HG02885 (cell line): Measurements from ENCODE around the gene SYNM.

Source experiments
- ATAC-seq: cut with Tn5 transposase; IDR thresholded peaks from one replicate; pipeline ENCODE4 v1.9.1; 2021; ENCODE audit warnings: mild to moderate bottlenecking; ENCODE audit not compliant: unreplicated experiment, poor library complexity

SYNM gene

GRCh38 chr15:99164119-99164518 lies 59.2 kb downstream of the SYNM start:
- no peak for ATAC-seq

DNA sequence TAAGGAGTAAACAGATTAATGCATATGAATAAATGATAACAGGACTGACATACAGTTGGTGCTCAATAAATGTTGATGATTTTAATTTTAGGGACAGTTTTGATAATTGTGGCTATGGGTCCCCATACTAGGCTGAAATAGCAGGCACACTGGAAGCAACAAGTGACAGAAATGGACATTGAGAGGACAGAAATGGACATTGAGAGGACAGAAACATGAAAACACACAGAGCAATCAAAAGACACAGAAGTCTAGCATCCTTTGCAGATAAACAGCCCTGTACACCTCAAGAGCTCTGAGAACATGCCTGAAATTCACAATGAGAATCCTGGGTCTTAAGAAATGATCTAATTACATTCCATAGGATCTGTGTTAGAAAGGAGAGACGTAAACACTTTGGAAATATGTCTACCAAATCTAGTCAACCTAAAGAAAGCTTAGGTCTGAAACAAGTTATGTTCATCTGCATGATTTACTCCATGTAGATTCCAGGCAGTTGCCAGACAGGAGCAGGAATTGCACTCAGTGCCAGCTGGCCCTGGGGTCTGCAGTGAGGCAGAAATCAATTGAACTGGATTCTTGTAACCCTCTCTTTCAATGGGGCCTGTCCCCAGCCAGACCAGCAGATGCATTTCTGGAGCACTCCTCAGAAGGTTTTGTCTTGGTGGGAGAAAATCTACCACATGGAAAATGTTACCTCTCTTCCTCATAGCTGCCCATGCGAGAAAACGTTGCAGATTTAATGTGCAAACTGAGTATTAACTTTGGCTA lies 60.3 kb downstream of the SYNM start:
- no peak for ATAC-seq

DNA sequence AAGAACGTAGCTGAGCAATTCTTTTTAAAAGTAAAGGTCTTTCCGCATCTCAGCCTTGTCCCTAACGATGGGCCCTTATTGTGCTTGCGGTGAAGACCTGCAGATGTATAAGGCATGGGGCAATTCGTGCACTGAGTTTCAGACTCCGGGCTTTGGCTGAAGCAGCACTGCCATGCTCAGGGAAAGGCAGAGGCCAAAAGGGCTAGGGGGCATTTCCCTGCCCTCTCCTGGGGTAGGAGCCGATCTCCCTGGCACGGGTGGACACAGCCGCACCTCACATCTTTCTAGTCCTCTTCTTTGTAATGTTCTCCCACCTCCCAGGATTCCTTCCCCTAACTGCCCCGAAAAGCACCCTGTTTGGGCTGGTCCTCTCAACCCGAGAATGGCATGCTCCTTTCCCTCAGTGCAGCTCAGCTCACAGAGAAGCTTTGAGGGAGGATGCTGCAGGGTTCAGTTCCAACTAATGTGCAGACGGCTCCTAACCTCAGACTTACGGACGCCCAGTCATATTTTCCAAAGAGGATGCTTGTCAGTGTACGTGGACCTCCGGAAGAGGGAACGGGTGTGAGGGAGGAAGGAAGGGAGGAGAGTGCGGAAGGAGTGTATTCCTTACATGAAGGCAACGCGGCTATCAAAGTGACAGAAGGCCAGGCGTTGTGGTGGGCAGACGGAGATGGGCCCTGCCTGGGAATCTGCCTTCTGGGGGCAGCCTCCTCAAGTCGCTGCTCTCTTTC lies 61.2 kb downstream of the SYNM start:
- ATAC-seq = no peak

DNA sequence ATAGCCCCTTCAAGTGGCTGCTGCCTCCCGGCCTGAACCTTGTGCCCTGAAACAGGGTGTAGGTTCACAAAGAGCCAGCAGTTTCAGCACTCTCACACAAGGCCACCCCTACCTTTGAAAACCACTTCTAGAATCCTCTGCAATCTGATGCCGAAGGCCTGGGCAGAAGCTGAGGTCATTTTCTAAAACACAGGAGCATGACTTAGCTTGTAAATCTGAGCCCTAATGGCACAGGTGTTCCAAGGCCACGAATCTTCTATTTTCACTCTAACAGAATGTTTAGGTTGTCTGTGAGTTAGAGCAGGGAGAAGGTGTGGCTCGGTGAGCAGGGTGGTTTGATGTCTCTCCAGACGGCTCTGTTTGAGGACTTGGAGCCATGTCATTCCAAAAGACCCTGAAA lies 62.3 kb downstream of the SYNM start:
- ATAC-seq = no peak

DNA sequence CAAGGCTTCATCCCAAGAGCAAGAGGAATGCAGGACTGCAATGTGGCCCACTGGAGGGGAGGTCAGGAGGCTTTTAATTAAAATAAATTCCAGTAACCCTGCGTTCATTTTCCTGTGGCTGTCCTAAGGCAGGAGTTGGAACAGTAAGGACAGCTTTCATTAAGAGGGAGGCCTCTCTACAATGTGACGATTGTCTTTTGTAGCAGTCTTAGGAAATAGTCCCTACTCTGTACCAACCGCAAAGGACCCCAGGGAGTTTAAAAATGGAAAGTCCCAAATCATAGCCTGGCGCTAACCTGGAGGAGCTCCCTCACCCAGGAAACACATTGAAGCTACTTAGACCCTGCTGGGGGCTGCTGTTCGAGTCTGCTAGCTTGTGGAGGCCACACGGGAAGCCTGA lies 62.8 kb downstream of the SYNM start:
- no peak for ATAC-seq

DNA sequence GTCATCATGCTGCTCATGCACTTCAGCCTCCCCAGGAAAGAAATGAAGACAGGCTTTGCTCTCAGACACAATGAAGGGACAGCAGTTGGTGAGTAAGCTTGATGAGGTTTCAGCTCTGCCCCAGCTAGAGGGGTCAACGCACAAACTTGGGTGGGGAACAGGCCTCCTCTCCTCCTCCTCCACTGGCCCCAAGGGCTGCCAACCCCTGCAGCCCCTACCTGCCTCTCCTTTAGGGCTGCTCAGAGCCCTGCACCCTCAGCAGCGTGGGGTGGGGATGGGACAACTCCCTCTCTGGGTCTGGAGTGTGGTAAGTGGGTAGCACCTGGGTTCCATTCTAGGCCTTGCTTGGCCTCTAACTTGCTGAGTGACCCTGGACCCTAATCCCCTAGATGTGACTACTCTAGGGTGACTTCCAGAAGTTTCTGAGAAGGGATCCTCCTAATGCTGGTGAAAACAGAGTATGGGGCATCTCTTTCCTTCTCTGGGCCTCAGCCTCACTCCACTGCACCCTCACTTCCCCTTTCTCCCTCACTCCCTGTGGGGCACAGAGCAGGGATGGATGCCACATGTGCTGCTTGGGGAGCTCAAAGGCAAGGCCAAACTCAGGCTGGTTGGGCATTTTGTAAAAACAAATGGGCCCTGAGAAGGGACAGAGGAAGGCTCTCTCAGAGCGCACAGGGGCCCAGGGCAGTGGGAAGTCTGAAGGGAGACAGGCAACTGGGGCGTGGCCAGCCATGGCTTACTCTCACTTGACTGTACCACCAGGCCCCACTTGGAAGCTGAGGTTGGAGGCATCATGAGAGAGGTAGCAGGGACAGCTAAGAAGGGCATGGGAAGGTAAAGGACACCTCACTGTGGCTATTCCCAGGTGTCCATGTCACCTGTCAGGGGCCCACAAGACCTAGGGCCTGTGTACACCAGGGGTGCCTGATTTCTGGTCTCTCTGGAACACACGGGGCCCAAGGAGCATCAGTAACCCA lies 64.0 kb downstream of the SYNM start:
- ATAC-seq = no peak

- no peak for ATAC-seq
These were observed 65.0 kb downstream of the SYNM start for GRCh38 chr15:99169769-99170311.

DNA sequence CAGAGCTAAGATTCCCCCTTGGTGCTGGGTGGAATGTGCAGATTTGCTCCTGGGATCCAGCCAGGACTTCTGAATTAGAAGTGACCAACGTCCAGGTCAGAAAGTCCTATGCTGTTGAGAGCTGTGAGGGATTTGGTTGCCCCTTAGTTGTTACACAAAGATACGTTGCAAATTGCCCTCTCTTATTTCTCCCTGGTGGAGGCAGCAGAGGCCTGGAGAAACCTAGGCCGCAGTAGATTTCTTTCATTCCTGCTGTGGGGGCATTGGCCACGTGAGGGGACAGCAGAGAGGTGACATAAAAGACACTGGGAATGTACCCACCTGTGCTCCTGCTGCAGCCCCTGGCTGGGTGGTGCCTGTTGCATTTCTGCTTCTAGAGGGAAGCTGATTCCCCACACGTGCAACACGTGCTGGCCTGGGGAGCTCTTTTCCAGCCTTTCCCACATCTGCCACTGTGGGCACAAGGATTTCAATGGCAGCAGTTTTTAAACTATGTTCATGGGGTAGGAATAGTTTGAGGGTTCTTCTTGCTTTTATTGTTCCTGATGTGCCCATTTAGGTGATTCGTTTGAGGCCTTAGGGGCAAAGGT lies 65.7 kb downstream of the SYNM start:
- no peak for ATAC-seq

GRCh38 chr15:99172171-99172570 lies 67.3 kb downstream of the SYNM start:
- no peak for ATAC-seq

DNA sequence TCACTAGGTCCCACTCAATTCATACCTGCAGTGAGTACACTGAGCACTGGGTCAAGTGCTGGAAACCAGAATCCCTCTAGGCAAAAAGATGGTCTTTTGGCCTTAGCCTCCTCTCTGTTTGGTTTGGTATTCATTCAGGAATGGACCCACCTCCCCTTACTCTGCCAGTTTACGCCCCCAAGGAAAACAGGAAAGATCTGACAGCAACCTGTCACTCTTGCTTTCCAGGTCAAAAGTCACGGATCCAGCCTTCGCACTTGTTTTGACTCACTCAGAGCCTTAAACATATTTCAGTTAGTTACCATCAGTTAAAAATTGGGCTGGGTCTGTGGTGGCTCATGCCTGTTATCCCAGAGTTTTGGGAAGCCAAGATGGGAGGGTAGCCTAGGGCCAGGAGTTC lies 68.1 kb downstream of the SYNM start:
- no peak for ATAC-seq

DNA sequence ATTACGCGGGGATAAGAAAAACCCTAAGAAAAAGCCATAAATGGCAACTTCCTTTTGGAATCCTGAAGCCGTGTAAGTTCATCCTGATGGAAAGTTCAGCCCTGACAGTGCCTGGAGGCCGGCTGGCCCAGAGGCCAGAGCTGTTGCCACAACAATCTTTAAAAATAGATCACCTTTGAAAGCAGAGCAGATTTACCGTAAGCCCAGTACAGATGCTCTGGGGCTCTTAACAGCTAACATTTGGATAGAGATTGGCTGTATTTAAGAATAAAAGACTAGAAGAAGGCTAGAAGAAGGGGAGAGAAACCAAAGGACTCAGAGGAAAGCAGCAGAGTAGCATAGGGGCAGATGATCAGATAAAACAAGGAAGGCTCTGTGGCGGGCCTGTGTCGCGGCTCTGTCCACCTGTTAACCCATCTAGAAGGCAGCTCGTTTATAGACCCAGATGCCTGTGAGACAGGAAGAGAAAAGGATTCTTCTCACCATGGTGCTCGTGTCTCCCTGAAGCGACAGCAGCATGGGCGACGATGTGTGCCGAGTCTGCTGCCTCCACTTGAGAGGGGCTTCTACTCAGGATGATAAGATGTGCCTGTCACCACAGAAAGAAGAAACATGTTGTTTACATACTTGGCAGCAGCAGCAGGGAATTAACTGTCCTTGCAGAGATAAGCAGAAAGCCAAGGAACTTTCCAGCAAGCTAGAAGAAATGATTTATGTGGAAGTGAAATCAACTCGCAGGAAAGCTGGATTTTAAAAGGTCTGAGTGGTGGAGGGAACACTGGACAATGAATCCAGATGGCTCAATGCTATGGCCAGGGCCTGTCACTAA lies 69.9 kb downstream of the SYNM start:
- ATAC-seq = no peak

DNA sequence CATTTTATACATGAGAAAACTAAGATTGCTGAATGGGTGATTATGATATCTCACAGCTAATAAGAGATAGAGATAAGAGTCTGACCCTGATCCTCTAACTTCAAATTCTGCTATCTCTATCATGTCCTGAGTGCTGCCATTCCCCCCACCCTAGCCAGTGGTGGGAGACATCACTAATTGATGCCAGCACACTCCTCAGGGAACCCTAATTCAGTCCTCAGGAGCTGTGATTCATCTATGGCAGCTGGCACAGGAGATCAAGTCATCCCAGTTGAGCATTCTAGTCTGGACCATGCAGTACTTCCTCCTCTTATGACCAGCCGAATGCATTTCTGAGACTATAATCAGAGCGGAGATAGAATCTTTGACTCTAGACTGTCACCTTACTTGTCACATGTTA lies 71.9 kb downstream of the SYNM start:
- ATAC-seq = no peak

DNA sequence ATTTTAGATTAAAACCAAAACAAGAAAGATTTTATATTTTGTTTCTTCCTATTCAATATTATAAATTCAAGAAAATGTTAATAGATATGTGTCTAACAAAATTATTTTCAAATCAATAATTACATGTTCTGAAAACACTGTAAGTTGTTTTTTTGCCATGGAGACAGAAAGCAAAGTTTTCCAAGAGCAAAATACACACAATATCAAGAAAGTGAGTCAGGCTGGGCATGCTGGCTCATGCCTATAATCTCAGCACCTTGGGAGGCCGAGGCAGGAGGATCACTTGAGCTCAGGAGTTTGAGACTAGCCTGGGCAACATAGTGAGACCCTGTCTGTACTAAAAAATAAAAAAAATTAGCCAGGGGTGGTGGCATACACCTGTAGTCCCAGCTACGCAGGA lies 72.8 kb downstream of the SYNM start:
- ATAC-seq = no peak

GRCh38 chr15:99180086-99180963 lies 75.4 kb downstream of the SYNM start:
- ATAC-seq = no peak

DNA sequence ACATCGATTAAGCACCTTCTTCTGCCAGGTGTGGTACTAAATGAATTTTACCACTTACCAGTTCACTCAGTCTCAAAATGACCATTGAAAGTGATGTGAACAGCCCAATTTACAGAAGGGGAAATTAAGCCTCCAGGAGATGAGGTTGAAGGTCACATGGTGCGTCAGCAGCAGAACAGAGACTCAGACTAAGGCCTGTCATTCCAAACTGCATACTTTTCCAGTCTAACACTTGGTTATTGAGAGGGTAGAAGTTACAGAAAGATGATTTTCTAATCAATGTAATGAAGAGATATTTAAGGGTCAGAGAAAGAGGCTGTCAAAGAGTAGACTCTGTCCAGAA lies 76.1 kb downstream of the SYNM start:
- ATAC-seq = no peak

DNA sequence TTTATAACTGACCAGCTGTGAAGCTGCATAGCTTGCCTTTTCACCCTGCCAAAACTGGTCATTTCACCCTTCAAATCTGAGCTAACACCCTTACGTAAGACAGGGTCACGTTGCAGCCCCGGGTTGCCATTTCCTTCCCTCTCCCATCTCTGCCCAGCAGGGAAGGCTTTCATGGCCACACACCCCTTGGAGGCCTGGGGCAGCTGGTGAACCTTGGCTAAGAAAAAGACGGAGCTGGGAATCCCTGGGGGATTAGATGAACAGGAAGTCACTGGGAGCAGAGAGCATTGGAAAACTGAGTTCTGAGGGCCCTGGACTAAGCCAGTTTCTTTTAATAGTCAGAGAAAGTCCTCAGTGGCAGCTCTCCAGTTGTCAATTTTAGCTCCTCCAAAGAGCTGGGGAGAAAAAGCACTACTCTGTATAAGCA lies 76.7 kb downstream of the SYNM start:
- ATAC-seq = no peak

GRCh38 chr15:99182791-99183190 lies 77.9 kb downstream of the SYNM start:
- ATAC-seq = no peak
